OCI-LY3 (cell line): ENCODE data around the gene APOL3.

Experiments
- H2AFZ ChIP-seq: fragments of 200-600, 300-600 bp; shearing (Covaris generic); 2 replicates; pipeline ENCODE4 v1.6.0; 2014; ENCODE audit warnings: antibody characterized with exemption, low read depth, low read length
- H3K27ac ChIP-seq: fragments of 200-600, 300-600 bp; sonication (generic); 2 replicates; pipeline ENCODE4 v1.5.1; 2014; ENCODE audit warnings: mild to moderate bottlenecking, low read length, moderate library complexity, mixed read lengths
- H3K27me3 ChIP-seq: fragments of 200-600, 300-600 bp; sonication (generic); 2 replicates; pipeline ENCODE4 v1.6.1; 2014; ENCODE audit warnings: low read depth, low read length, mixed read lengths
- H3K36me3 ChIP-seq: fragments of 200-600, 300-600 bp; sonication (generic); replicated peaks from 2 replicates; pipeline ENCODE3; 2014; ENCODE audit warnings: low read depth, low read length, mixed read lengths
- H3K4me1 ChIP-seq: fragments of 300-600, 200-600 bp; sonication (generic); 2 replicates; pipeline ENCODE4 v1.6.1; 2014; ENCODE audit warnings: low read length, mixed read lengths
- H3K4me2 ChIP-seq: fragments of 200-600, 300-600 bp; sonication (generic); 2 replicates; pipeline ENCODE4 v1.6.1; 2014; ENCODE audit warnings: low read length, mixed read lengths
- H3K4me3 ChIP-seq: fragments of 300-600, 200-600 bp; sonication (generic); 2 replicates; pipeline ENCODE4 v1.5.1; 2014; ENCODE audit warnings: antibody characterized with exemption, mild to moderate bottlenecking, low read length, moderate library complexity
- H3K79me2 ChIP-seq: fragments of 300-600, 200-600 bp; shearing (Covaris generic); 2 replicates; pipeline ENCODE4 v1.6.1; 2014; ENCODE audit warnings: mild to moderate bottlenecking, low read length, mixed read lengths
- H3K9ac ChIP-seq: fragments of 300-600, 200-600 bp; shearing (Covaris generic); 2 replicates; pipeline ENCODE4 v1.6.0; 2014; ENCODE audit warnings: mild to moderate bottlenecking, low read length, moderate library complexity
- H3K9me3 ChIP-seq: fragments of 200-600, 300-600 bp; shearing (Covaris generic); 2 replicates; pipeline ENCODE4 v1.6.1; 2014; ENCODE audit warnings: low read length, mixed read lengths; ENCODE audit not compliant: insufficient read depth
- H4K20me1 ChIP-seq: fragments of 200-600, 300-600 bp; sonication (generic); 2 replicates; pipeline ENCODE4 v1.6.1; 2016; ENCODE audit warnings: low read length, mixed read lengths; ENCODE audit not compliant: insufficient read depth
- CTCF ChIP-seq: fragments of 200-600, 300-600 bp; sonication (generic); IDR thresholded peaks from 2 replicates; pipeline ENCODE4 v1.5.1; 2014; ENCODE audit warnings: antibody characterized with exemption, low read length, low read depth
- EZH2phosphoT487 ChIP-seq: fragments of 200-600 bp; shearing (Covaris generic); IDR thresholded peaks from 2 replicates; pipeline ENCODE4 v1.6.1; 2018; ENCODE audit warnings: antibody characterized with exemption, mixed run types, low read depth

The APOL3 gene

DNA sequence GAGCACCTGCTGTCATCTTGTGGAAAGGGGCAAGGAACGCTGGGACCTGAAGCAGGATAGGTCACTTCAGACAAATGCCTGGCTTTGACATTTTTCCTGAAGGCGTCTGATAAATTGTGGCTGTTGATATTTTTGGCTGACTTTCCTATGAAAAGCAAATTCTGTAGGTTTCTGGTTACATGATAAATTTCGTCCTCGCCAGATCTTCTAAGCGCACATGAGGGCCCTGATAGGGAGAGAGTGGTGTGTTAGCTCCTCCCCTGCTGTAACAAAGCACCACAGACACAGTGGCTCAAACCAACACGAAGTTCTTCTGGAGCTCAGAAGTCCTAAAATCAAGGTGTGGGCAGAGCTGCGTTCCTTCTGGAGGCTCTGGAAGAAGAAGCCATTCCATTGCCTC, 21.5 kb upstream of the APOL3 start:
- Histone ChIP-seq H3K36me3 (no peaks in the 10 kb centered on the region), H3K4me1 (peaks cover 2% of the 10 kb centered on the region; the same call in 1 of the 2 replicates), H3K27me3 (peaks cover 15% of the 10 kb centered on the region), H3K9ac (no peak overlapping the region), H3K79me2 (no peaks in the 10 kb centered on the region), H3K27ac (no peak overlapping the region), H4K20me1 (no peaks in the 10 kb centered on the region), H3K4me2 (no peak overlapping the region), H3K4me3 (no peak overlapping the region), H2AFZ (no peak overlapping the region), H3K9me3 (no peaks in the 10 kb centered on the region)
- TF ChIP-seq CTCF, result no peak
- TF ChIP-seq EZH2phosphoT487, result no peak

DNA sequence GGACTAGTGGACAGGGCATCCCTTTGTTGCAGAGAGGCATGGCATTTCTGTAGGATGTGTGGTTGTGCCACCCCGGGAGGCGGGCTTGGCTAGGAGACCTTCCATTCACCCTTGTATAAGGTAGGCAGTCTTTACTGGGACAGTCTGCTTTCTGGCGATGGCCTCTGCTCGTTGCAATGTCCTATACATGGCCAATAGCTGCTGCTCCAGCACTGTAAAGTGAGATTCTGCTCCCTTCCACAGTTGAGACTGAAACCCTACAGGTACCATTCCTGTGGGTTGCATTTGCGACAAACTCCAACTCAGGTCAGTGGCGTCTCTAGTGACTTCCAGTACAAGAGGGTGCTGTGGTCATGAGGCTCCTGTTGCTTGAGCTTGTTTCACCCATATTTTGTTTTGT, 20.4 kb upstream of the APOL3 start:
- H3K9me3 ChIP-seq, result no peaks in the 10 kb centered on the region
- H2AFZ ChIP-seq, result no peak overlapping the region
- no peak overlapping the region for H3K4me3 ChIP-seq
- H3K9ac ChIP-seq, result no peak overlapping the region
- no peaks in the 10 kb centered on the region for H3K79me2 ChIP-seq
- TF ChIP-seq EZH2phosphoT487 (no peak), CTCF (no peak)
- no peaks in the 10 kb centered on the region for H3K36me3 ChIP-seq
- H3K27me3 ChIP-seq, result peaks cover 17% of the 10 kb centered on the region
- no peak overlapping the region for H3K27ac ChIP-seq
- no peaks in the 10 kb centered on the region for H4K20me1 ChIP-seq
- no peak overlapping the region for H3K4me2 ChIP-seq
- peaks cover 2% of the 10 kb centered on the region; the same call in 1 of the 2 replicates for H3K4me1 ChIP-seq

DNA sequence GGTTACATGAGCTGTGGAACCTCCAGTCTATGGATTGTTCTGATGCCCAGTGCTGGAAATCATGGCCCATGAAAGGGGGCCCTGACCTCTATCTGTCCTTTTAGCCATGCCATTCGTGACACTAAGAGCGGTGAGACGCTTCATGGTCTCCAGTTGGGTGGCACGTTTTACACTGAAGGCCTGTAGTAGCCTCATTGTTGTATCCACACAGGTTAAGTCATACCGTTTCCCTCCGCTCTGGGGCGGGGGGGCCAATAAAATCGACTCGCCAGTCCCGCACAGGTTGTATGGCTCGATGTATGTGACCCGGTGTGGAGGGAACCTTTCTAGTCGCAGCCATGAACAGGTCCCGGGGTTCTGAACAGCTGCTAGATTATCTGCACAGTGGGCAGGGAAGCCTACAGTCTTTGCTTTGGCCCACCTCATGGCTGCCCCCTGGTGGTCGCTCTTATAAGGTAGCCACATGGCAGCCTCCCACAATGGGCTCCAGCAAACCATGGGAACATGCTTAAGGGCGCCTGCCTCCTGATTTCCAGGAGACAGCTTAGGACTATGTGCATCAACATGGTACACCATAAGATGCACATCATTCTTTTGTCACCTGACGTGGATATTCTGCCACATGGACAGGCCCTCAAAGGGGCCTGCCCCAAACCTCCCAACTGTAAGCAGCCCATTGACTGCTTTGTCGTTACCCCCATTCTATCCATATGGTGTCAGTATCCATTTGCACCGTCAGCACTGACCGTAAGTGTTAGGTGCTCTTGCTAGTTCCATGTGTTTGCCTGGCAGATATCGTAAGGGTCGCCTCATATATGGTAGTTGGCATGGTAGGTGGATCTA, 19.7 kb upstream of the APOL3 start:
- H3K4me1 ChIP-seq, result peaks cover 2% of the 10 kb centered on the region; the same call in 1 of the 2 replicates
- H3K79me2 ChIP-seq, result no peaks in the 10 kb centered on the region
- H3K36me3 ChIP-seq, result no peaks in the 10 kb centered on the region
- no peak for TF ChIP-seq EZH2phosphoT487
- peak; percentile 90 for TF ChIP-seq CTCF
- H3K9me3 ChIP-seq, result no peaks in the 10 kb centered on the region
- no peak overlapping the region for H3K4me3 ChIP-seq
- H2AFZ ChIP-seq, result 0 out of 2 replicates have a peak overlapping the region, but pooled peaks have one; percentile 55
- peak overlapping the region; percentile 23; the same call in 1 of the 2 replicates for H3K4me2 ChIP-seq
- H3K27me3 ChIP-seq, result peaks cover 17% of the 10 kb centered on the region
- no peak overlapping the region for H3K9ac ChIP-seq
- no peaks in the 10 kb centered on the region for H4K20me1 ChIP-seq
- H3K27ac ChIP-seq, result no peak overlapping the region

DNA sequence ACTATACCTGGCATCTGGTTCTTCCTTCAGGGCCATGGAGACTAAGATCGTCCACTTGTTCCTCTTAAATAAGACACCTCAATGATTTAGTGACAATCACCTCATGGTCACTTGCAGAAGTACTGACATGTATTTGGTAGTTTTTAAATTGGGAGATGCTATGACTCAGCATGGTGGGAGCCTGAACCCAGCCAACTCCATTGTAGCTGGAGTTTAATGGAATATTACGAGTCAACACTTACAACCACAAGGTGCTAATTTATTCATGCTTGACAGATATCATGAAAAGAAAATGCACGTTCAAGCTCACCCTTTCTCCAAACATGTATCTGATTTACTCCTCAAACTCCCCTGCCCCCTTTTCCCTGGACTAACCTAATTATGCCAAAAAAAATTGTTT, 16.6 kb upstream of the APOL3 start:
- no peak overlapping the region for H2AFZ ChIP-seq
- H3K9ac ChIP-seq, result no peak overlapping the region
- peaks cover 2% of the 10 kb centered on the region; the same call in 1 of the 2 replicates for H3K4me1 ChIP-seq
- H3K27me3 ChIP-seq, result peaks cover 13% of the 10 kb centered on the region
- no peaks in the 10 kb centered on the region for H3K9me3 ChIP-seq
- no peaks in the 10 kb centered on the region for H3K36me3 ChIP-seq
- TF ChIP-seq CTCF (no peak), EZH2phosphoT487 (no peak)
- no peak overlapping the region for H3K4me3 ChIP-seq
- H3K4me2 ChIP-seq, result no peak overlapping the region
- H3K27ac ChIP-seq, result no peak overlapping the region
- no peaks in the 10 kb centered on the region for H3K79me2 ChIP-seq
- H4K20me1 ChIP-seq, result no peaks in the 10 kb centered on the region
